Adrenal gland (tissue), 12 donors: ENCODE results near the gene PARD3B. TPM values are rescaled to one million over a fixed set of nuclear protein-coding genes. Genes with fewer than 3 reads are reported as not detected.

ENCODE experiments used
- DNase-seq, 7 donors: peaks; one replicate each; pipeline ENCODE4 v3.0.0-alpha.2; 2019 to 2020
- H3K27ac ChIP-seq, 5 donors: fragments of 200-600 bp; sonication (generic) in 4 of 5; 1 replicate in 3 of 5; 2 replicates in 2 of 5; pipeline versions ENCODE4 v1.5.1 to v1.8.0; 2016 to 2020; ENCODE audit warnings: mild to moderate bottlenecking in 1 of 5
- H3K27me3 ChIP-seq: fragments of 200-600 bp; 2 replicates; pipeline ENCODE4 v1.8.0; 2021
- H3K36me3 ChIP-seq, 2 donors: fragments of 200-600 bp; replicated peaks in 1 of 2; 1 replicate in 1 of 2; 2 replicates in 1 of 2; pipeline versions ENCODE4 v1.5.1 to v1.8.0; 2018 to 2022
- H3K4me1 ChIP-seq, 2 donors: fragments of 200-600 bp; replicated peaks in 1 of 2; 1 replicate in 1 of 2; 2 replicates in 1 of 2; pipeline versions ENCODE4 v1.5.1 to v1.8.0; 2018 to 2021
- H3K4me3 ChIP-seq, 4 donors: fragments of 200-600 bp; sonication (generic) in 3 of 4; one replicate each; pipeline ENCODE4 v1.5.1; 2016 to 2018
- H3K9me3 ChIP-seq, 3 donors: fragments of 200-600 bp; sonication (generic) in 1 of 3; replicated peaks in 1 of 3; 1 replicate in 2 of 3; 2 replicates in 1 of 3; pipeline versions ENCODE4 v1.5.1 to v1.8.0; 2016 to 2021
- CTCF ChIP-seq, 6 experiments: fragments of 450-650 bp in 4 of 6; fragments of 200-600 bp in 2 of 6; sonication (generic) in 1 of 6; IDR thresholded peaks; 1 replicate in 5 of 6; 2 replicates in 1 of 6; pipeline versions ENCODE4 v1.5.1 to v1.8.0; 2016 to 2021; ENCODE audit warnings: antibody characterized with exemption in 6 of 6, mild to moderate bottlenecking in 2 of 6, moderate library complexity in 1 of 6
- POLR2A ChIP-seq, 2 donors: fragments of 450-650 bp; IDR thresholded peaks; one replicate each; pipeline ENCODE4 v1.6.1; 2017; ENCODE audit warnings: antibody characterized with exemption in 2 of 2, mild to moderate bottlenecking in 2 of 2, moderate library complexity in 1 of 2
- WGBS, 4 donors: extraction: QIAGEN DNeasy Blood & Tissue Kit in 2 of 4; methylation state at CpG; one replicate each; pipeline versions ENCODE4 v1.1.5 to v1.1.7; 2013 to 2017; 5-methylcytosine and 5-hydroxymethylcytosine counted together
- intact Hi-C, 2 donors: fragments of 100-400 bp; cut with DNase I; formaldehyde crosslinking; loops; one replicate each; pipeline versions ENCODE4 v1.14.1 to v1.15.0; 2022 to 2023
- polyA plus RNA-seq, 3 donors: library from polyadenylated mRNA; stranded (reverse); fragments of 200-250 nt in 2 of 3; fragments of 350-450 nt in 1 of 3; fragmentation: Illumina TruSeq in 1 of 3; extraction: RNeasy Lipid Tissue Mini Kit (QIAGEN cat#74804) in 1 of 3; gene quantifications; one replicate each; pipeline ENCODE4 v1.2.3, GENCODE V29; 2013 to 2014
- total RNA-seq, 9 donors: library from RNA; depleted of rRNA in 4 of 9; stranded (reverse); fragments of >200 nt in 4 of 9; fragments of 120-200 nt in 1 of 9; fragmentation: NEBNext Ultra II Directional in 1 of 9; extraction: Animal tissue kit (Norgen Biotek cat#: 25700) in 1 of 9; gene quantifications; one replicate each; pipeline versions ENCODE4 v1.1.0 to v1.2.4, GENCODE V29; 2013 to 2023
- donor health status: healthy with polysubstance abuse.
- donor health status: Bipolar disorder and iron deficiency.
- donor health status: DM: yes; HTN: yes; CAD: no.
- donor health status: DM: no; HTN: no; CAD: no.
- donor health status: DM: no; HTN: no; CAD: no.
- donor health status: DM: yes; HTN: yes; CAD: no.

The PARD3B gene
- total and polyA plus RNA-seq, 12 donors = 1.9 to 20.4 (median 9.5) TPM

DNA sequence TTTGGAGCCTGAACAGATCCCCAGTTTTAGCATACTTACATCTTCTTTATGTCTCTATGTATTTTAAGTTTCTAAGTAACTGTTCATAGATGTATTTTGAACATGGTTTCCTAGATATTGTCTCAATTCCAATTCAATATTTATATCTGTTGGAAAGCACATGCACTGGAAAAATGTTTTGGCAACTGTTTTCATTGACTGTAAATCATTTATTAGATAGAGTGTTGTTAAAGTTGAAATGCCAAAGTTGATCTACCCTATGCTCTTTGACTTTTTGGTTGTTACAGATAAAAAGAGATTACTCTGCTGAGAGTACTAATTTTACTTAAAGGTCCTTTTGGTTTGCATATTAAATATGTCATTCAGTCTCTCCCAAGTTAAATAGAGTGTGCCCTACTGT is 792.0 kb downstream of the PARD3B start:
- TF ChIP-seq POLR2A (IDR thresholded peaks at IDR 0.05) (no peak), CTCF (IDR thresholded peaks at IDR 0.05) (no peak)
- no peak overlapping the region for H3K27ac ChIP-seq
- no peaks in the 10 kb centered on the region for H3K36me3 ChIP-seq
- intact Hi-C loops = no loop called here
- no peaks in the 10 kb centered on the region for H3K9me3 ChIP-seq
- no peak for DNase-seq
- H3K4me1 ChIP-seq = peaks cover 0 to 6% of the 10 kb centered on the region in 2 donors
- H3K4me3 ChIP-seq = no peak overlapping the region
- H3K27me3 ChIP-seq = no peaks in the 10 kb centered on the region

GRCh38 chr2:205338156-205338555 is 792.9 kb downstream of the PARD3B start:
- Histone ChIP-seq H3K9me3 (no peaks in the 10 kb centered on the region), H3K27ac (no peak overlapping the region), H3K4me3 (no peak overlapping the region), H3K36me3 (no peaks in the 10 kb centered on the region), H3K27me3 (no peaks in the 10 kb centered on the region), H3K4me1 (peaks cover 0 to 6% of the 10 kb centered on the region in 2 donors)
- no peak for DNase-seq
- TF ChIP-seq CTCF (IDR thresholded peaks at IDR 0.05) (no peak), POLR2A (IDR thresholded peaks at IDR 0.05) (no peak)
- 51 to 87% (median 82%) methylated on average over 1 of the region's 1 CpG for WGBS, 4 donors
- intact Hi-C loops = no loop called here

GRCh38 chr2:205343103-205343502 is 797.8 kb downstream of the PARD3B start:
- WGBS, 4 donors = 67 to 84% (median 80%) methylated on average over 4 of the region's 4 CpGs
- H3K27ac ChIP-seq = no peak overlapping the region

GRCh38 chr2:205346649-205347048 is 801.4 kb downstream of the PARD3B start:
- Histone ChIP-seq H3K27ac (no peak overlapping the region), H3K9me3 (no peaks in the 10 kb centered on the region), H3K4me1 (no peaks in the 10 kb centered on the region), H3K4me3 (no peak overlapping the region), H3K27me3 (no peaks in the 10 kb centered on the region), H3K36me3 (no peaks in the 10 kb centered on the region)
- 93 to 96% (median 96%) methylated on average over 2 of the region's 2 CpGs for WGBS, 4 donors
- TF ChIP-seq POLR2A (IDR thresholded peaks at IDR 0.05) (no peak), CTCF (IDR thresholded peaks at IDR 0.05) (no peak)
- no peak for DNase-seq
- intact Hi-C loops = no loop called here

More at GRCh38 chr2:205343103-205343502, 797.8 kb downstream of the PARD3B start:
- no peak for DNase-seq
- TF ChIP-seq CTCF (IDR thresholded peaks at IDR 0.05) (no peak), POLR2A (IDR thresholded peaks at IDR 0.05) (no peak)
- H3K36me3 ChIP-seq = no peaks in the 10 kb centered on the region
- no peak overlapping the region for H3K4me3 ChIP-seq
- intact Hi-C loops = no loop called here
- no peaks in the 10 kb centered on the region for H3K9me3 ChIP-seq
- no peaks in the 10 kb centered on the region for H3K27me3 ChIP-seq
- H3K4me1 ChIP-seq = no peaks in the 10 kb centered on the region
